Lower leg skin (tissue), 3 donors: ENCODE data around the gene TXNRD2.

ENCODE experiments used
- POLR2A ChIP-seq, 2 donors: fragments of 450-650 bp; IDR thresholded peaks; one replicate each; pipeline ENCODE4 v1.6.1; 2016 to 2017; ENCODE audit warnings: antibody characterized with exemption in 2 of 2, mild to moderate bottlenecking in 1 of 2, moderate library complexity in 1 of 2
- TF ChIP-seq, protein P1 (sequence below), 3 donors: fragments of 450-650 bp; IDR thresholded peaks; one replicate each; pipeline ENCODE4 v1.5.1; 2016; ENCODE audit warnings: antibody characterized with exemption in 3 of 3, mild to moderate bottlenecking in 3 of 3, moderate library complexity in 2 of 3

DNA sequence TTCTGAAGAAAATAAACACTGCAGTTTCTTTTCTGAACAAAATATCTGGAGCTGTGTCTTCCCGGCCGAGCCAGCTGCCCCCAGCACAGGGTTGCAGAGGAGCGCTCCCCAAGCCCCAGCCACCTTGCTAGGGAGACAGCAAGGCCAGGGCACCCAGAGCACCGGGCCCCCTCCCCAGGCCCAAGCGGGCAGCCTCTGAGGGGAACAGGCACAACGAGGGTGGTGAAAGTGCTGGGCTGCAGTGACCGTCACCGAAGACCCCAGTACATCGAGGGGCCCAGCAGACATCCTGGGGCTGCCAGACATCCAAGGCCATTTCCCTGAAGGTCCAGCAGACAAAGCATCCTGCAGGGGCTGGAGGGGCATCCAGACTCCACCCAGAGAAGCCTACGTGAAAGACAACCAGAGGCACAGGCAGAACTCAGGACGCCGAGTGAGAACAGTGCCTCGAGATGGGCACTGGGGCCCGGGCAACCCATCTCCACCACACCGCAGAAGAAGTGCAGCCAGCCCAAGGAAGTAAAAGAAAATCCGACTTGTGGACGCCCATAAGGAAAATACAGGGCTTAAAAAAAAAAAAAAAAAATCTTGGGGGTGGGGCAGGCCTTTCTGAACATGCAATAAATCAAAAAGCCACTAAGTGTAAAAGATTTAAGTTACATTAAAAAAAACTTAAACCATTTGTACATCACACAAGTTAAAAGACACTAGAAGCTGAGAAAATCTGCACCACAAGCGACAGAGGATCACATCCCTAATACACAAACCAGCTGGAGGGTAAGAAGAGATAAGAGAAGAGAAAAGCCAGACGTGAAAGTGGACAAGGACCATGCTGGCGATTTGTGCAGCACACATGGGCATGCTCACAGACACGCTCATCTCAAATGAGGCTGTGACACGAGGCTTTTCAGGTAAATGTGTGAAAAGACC is 36.0 kb downstream of the TXNRD2 start:
- TF ChIP-seq, protein P1, sequence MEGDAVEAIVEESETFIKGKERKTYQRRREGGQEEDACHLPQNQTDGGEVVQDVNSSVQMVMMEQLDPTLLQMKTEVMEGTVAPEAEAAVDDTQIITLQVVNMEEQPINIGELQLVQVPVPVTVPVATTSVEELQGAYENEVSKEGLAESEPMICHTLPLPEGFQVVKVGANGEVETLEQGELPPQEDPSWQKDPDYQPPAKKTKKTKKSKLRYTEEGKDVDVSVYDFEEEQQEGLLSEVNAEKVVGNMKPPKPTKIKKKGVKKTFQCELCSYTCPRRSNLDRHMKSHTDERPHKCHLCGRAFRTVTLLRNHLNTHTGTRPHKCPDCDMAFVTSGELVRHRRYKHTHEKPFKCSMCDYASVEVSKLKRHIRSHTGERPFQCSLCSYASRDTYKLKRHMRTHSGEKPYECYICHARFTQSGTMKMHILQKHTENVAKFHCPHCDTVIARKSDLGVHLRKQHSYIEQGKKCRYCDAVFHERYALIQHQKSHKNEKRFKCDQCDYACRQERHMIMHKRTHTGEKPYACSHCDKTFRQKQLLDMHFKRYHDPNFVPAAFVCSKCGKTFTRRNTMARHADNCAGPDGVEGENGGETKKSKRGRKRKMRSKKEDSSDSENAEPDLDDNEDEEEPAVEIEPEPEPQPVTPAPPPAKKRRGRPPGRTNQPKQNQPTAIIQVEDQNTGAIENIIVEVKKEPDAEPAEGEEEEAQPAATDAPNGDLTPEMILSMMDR (IDR thresholded peaks at IDR 0.05) = no peak
- no peak for TF ChIP-seq POLR2A (IDR thresholded peaks at IDR 0.05)
